Measurements from ENCODE around the gene TIAM1. TPM values are rescaled to one million over a fixed set of nuclear protein-coding genes. Genes with fewer than 3 reads are reported as not detected.

Gene TIAM1
- total RNA-seq, 1 donor = 16.3 TPM

GRCh38 chr21:31117128-31117916, 226.7 kb downstream of the TIAM1 start:
- Histone ChIP-seq H3K27ac (ENCODE audit: low read depth, low read length) (no peak overlapping the region), H3K9me3 (ENCODE audit: low read depth, low read length) (no peaks in the 10 kb centered on the region), H4K20me1 (ENCODE audit: insufficient read depth, low read length) (no peaks in the 10 kb centered on the region), H3K4me2 (ENCODE audit: insufficient read depth, low read length) (peak overlapping the region; percentile 77), H3K36me3 (ENCODE audit: insufficient read depth, low read length) (peaks cover 4% of the 10 kb centered on the region), H3K79me2 (ENCODE audit: insufficient read depth, low read length) (no peaks in the 10 kb centered on the region), H3K27me3 (ENCODE audit: insufficient read depth, low read length) (no peaks in the 10 kb centered on the region), H2AFZ (ENCODE audit: low read length) (no peak overlapping the region), H3K4me3 (ENCODE audit: insufficient read depth, low read length) (peak overlapping the region; percentile 37), H3K4me1 (ENCODE audit: insufficient read depth, low read length) (peaks cover 12% of the 10 kb centered on the region)
- TF ChIP-seq CTCF (IDR thresholded peaks at IDR 0.05; ENCODE audit: extremely low read depth, low read depth, low read length) = no peak
- DNase-seq (ENCODE audit: insufficient read length, low spot score, missing footprints) = peak; percentile 94

- Histone ChIP-seq H3K79me2 (ENCODE audit: insufficient read depth, low read length) (no peaks in the 10 kb centered on the region), H3K4me1 (ENCODE audit: insufficient read depth, low read length) (peaks cover 12% of the 10 kb centered on the region), H3K36me3 (ENCODE audit: insufficient read depth, low read length) (peaks cover 3% of the 10 kb centered on the region), H2AFZ (ENCODE audit: low read length) (no peak overlapping the region), H4K20me1 (ENCODE audit: insufficient read depth, low read length) (no peaks in the 10 kb centered on the region), H3K9me3 (ENCODE audit: low read depth, low read length) (no peaks in the 10 kb centered on the region), H3K4me3 (ENCODE audit: insufficient read depth, low read length) (no peak overlapping the region), H3K27me3 (ENCODE audit: insufficient read depth, low read length) (no peaks in the 10 kb centered on the region), H3K4me2 (ENCODE audit: insufficient read depth, low read length) (no peak overlapping the region), H3K27ac (ENCODE audit: low read depth, low read length) (no peak overlapping the region)
- TF ChIP-seq CTCF (IDR thresholded peaks at IDR 0.05; ENCODE audit: extremely low read depth, low read depth, low read length) = no peak
- no peak for DNase-seq (ENCODE audit: insufficient read length, low spot score, missing footprints)
Observed at GRCh38 chr21:31115249-31115648, 228.8 kb downstream of the TIAM1 start.

- DNase-seq (ENCODE audit: insufficient read length, low spot score, missing footprints) = no peak
Observed at GRCh38 chr21:31111093-31111492, 233.0 kb downstream of the TIAM1 start.

More at GRCh38 chr21:31111093-31111492, 233.0 kb downstream of the TIAM1 start:
- Histone ChIP-seq H3K4me3 (ENCODE audit: insufficient read depth, low read length) (no peak overlapping the region), H3K4me1 (ENCODE audit: insufficient read depth, low read length) (no peaks in the 10 kb centered on the region), H3K9me3 (ENCODE audit: low read depth, low read length) (no peaks in the 10 kb centered on the region), H3K27me3 (ENCODE audit: insufficient read depth, low read length) (no peaks in the 10 kb centered on the region), H4K20me1 (ENCODE audit: insufficient read depth, low read length) (no peaks in the 10 kb centered on the region), H3K36me3 (ENCODE audit: insufficient read depth, low read length) (no peaks in the 10 kb centered on the region), H3K79me2 (ENCODE audit: insufficient read depth, low read length) (no peaks in the 10 kb centered on the region), H2AFZ (ENCODE audit: low read length) (no peak overlapping the region), H3K4me2 (ENCODE audit: insufficient read depth, low read length) (no peak overlapping the region), H3K27ac (ENCODE audit: low read depth, low read length) (no peak overlapping the region)
- TF ChIP-seq CTCF (IDR thresholded peaks at IDR 0.05; ENCODE audit: extremely low read depth, low read depth, low read length) = no peak
